PC-3 (cell line): ENCODE results near the gene RIPOR3.

Source experiments
- CTCF ChIP-seq: fragments of 300-600 bp; sonication (generic); conservative IDR thresholded peaks from 2 replicates; pipeline ENCODE4 v1.5.1; 2017; ENCODE audit warnings: antibody characterized with exemption, low read depth, mild to moderate bottlenecking, low read length
- EZH2 ChIP-seq: fragments of 300-600 bp; sonication (generic); IDR thresholded peaks from one replicate; pipeline ENCODE4 v1.6.1; 2017; ENCODE audit warnings: antibody characterized with exemption, mild to moderate bottlenecking, low read length; ENCODE audit not compliant: unreplicated experiment
- EZH2phosphoT487 ChIP-seq: fragments of 300-600 bp; sonication (generic); IDR thresholded peaks from 2 replicates; pipeline ENCODE4 v1.6.1; 2018; ENCODE audit warnings: mild to moderate bottlenecking, antibody characterized with exemption, low read length, borderline replicate concordance

- no peak for TF ChIP-seq CTCF
- no peak for TF ChIP-seq EZH2
- TF ChIP-seq EZH2phosphoT487: no peak
Measured at GRCh38 chr20:50593005-50593335, 98.4 kb downstream of the RIPOR3 start.
